Right lobe of liver (tissue), 6 donors: Measurements from ENCODE around the gene UFD1. TPM values are rescaled to one million over a fixed set of nuclear protein-coding genes. Genes with fewer than 3 reads are reported as not detected.

Source experiments
- ATAC-seq, 4 donors: fragments of 200-7000 bp; cut with Tn5 transposase; one replicate each; pipeline ENCODE4 v1.9.1; 2020; ENCODE audit warnings: mild to moderate bottlenecking in 4 of 4, moderate library complexity in 4 of 4
- DNase-seq, 3 donors: peaks; one replicate each; pipeline ENCODE4 v3.0.0-alpha.2; 2020
- H3K27ac ChIP-seq, 3 donors: fragments of 200-600 bp; one replicate each; pipeline ENCODE4 v1.8.0; 2022
- H3K27me3 ChIP-seq, 2 donors: fragments of 200-600 bp; one replicate each; pipeline ENCODE4 v1.8.0; 2022
- H3K36me3 ChIP-seq, 4 donors: fragments of 200-600 bp; sonication (generic) in 1 of 4; one replicate each; pipeline versions ENCODE4 v1.5.1 to v1.8.0; 2017 to 2022; ENCODE audit warnings: control low read depth in 1 of 4
- H3K4me1 ChIP-seq, 4 donors: fragments of 200-600 bp; sonication (generic) in 1 of 4; one replicate each; pipeline versions ENCODE4 v1.5.1 to v1.8.0; 2017 to 2022; ENCODE audit warnings: control low read depth in 1 of 4
- H3K4me3 ChIP-seq, 3 donors: fragments of 200-600 bp; one replicate each; pipeline ENCODE4 v1.8.0; 2022
- H3K9me3 ChIP-seq, 4 donors: fragments of 200-600 bp; sonication (generic) in 1 of 4; one replicate each; pipeline versions ENCODE4 v1.5.1 to v1.8.0; 2017 to 2022; ENCODE audit warnings: control low read depth in 1 of 4
- POLR2A ChIP-seq: fragments of 450-650 bp; IDR thresholded peaks from one replicate; pipeline ENCODE4 v1.6.1; 2017; ENCODE audit warnings: antibody characterized with exemption, mild to moderate bottlenecking
- WGBS: methylation state at CpG from one replicate; pipeline ENCODE4 v1.1.6; 2018; ENCODE audit warnings: low coverage, low lambda C conversion rate; ENCODE audit not compliant: insufficient coverage; ENCODE audit errors: missing lambda C conversion rate; 5-methylcytosine and 5-hydroxymethylcytosine counted together
- intact Hi-C, 2 donors: fragments of 100-400 bp; cut with DNase I; formaldehyde crosslinking; loops; one replicate each; pipeline versions ENCODE4 v1.11.2 to v1.14.1; 2022
- total RNA-seq, 6 experiments: library from RNA; depleted of rRNA in 2 of 6; stranded (reverse); fragments of >200 nt in 2 of 6; fragmentation: NEBNext Ultra II Directional in 3 of 6; extraction: Animal tissue kit (Norgen Biotek cat#: 25700) in 3 of 6; gene quantifications; one replicate each; pipeline versions ENCODE4 v1.1.0 to v1.2.4, GENCODE V29; 2016 to 2023
- TF ChIP-seq, protein P1 (sequence below), 4 donors: fragments of 200-600 bp in 3 of 4; fragments of 450-650 bp in 1 of 4; IDR thresholded peaks; one replicate each; pipeline versions ENCODE4 v1.5.1 to v1.8.0; 2016 to 2022; ENCODE audit warnings: antibody characterized with exemption in 4 of 4, mild to moderate bottlenecking in 2 of 4
- donor health status: DM: no; HTN: yes; CAD: no.
- donor health status: DM: no; HTN: no; CAD: no.
- donor health status: DM: no; HTN: no; CAD: no.
- donor health status: DM: no; HTN: yes; CAD: no.
- donor health status: DM: no; HTN: yes; CAD: no.

Gene UFD1
- total RNA-seq, 6 experiments from 2014 or later = 26.8 to 43.7 (median 32.1) TPM

DNA sequence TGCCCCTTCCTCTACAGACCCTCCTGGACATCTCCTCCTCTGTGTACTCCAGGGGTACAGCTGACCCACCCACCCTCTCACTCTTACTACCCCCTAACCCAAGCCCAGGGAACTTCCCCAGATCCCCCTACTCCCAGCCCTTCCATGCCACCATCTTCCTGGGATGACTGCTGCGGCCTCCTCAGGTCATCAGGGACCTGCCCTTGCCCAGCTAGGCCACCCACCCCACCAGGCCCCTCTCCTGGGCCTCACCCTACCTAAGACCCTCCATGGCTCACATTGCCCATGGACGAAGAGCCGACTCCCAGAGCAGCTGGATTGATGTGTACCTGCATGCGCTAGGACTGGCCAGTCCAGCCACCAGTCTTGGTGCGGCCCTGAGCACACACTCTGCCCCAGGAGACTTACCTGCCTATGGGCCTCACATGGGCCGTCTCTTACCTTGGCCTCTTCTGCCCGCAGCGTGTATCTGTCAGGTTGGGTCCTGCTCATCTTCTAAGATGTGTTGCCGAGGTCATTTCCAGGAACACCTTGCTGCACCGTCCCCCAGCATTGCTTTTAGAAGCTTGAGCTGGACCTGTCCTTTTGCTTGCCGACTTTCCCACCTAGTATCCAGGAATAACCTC lies 47.2 kb upstream of the UFD1 start:
- Histone ChIP-seq H3K4me1 (peaks cover 0 to 14% (median 2%) of the 10 kb centered on the region in 4 donors), H3K4me3 (no peak overlapping the region), H3K9me3 (no peaks in the 10 kb centered on the region), H3K27ac (no peak overlapping the region), H3K36me3 (no peaks in the 10 kb centered on the region), H3K27me3 (peaks cover 0 to 21% of the 10 kb centered on the region in 2 donors)
- ATAC-seq = no peak
- TF ChIP-seq POLR2A = no peak
- TF ChIP-seq, protein P1, sequence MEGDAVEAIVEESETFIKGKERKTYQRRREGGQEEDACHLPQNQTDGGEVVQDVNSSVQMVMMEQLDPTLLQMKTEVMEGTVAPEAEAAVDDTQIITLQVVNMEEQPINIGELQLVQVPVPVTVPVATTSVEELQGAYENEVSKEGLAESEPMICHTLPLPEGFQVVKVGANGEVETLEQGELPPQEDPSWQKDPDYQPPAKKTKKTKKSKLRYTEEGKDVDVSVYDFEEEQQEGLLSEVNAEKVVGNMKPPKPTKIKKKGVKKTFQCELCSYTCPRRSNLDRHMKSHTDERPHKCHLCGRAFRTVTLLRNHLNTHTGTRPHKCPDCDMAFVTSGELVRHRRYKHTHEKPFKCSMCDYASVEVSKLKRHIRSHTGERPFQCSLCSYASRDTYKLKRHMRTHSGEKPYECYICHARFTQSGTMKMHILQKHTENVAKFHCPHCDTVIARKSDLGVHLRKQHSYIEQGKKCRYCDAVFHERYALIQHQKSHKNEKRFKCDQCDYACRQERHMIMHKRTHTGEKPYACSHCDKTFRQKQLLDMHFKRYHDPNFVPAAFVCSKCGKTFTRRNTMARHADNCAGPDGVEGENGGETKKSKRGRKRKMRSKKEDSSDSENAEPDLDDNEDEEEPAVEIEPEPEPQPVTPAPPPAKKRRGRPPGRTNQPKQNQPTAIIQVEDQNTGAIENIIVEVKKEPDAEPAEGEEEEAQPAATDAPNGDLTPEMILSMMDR (IDR thresholded peaks at IDR 0.05) = no peak
- DNase-seq = peak in 1 of 3 donors; percentile 36
- WGBS = 100% methylated on average over 4 of the region's 11 CpGs
- intact Hi-C loops = no loop called here

DNA sequence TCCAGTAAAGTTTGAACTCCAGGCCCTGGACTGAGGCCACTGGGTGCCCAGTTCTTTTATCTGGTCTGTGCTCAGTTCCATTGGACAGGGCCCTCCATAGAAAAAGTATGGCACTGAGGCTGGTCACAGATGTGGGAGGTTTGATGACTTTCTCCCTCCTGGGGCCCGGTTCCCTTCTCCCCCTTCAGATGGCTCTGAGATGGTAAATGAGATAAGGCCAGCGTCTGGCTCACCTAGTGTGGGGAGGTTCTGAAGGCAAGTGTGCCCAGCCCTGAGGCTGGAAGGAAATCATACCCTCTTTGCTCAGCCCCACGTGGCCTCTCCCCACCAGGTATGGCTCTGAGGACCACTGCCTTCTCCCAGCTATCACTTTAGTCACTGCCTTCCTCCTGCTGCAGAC lies 46.7 kb upstream of the UFD1 start:
- H3K4me1 ChIP-seq = peaks cover 0 to 14% (median 2%) of the 10 kb centered on the region in 4 donors
- peak in 1 of 3 donors; percentile 27 for DNase-seq
- peaks cover 0 to 21% of the 10 kb centered on the region in 2 donors for H3K27me3 ChIP-seq
- H3K4me3 ChIP-seq = no peak overlapping the region
- 50% methylated on average over 1 of the region's 3 CpGs for WGBS
- no peak for ATAC-seq
- H3K9me3 ChIP-seq = no peaks in the 10 kb centered on the region
- intact Hi-C loops = no loop called here
- H3K27ac ChIP-seq = peak overlapping the region in 2 of 3 donors; percentile 51 to 77
- H3K36me3 ChIP-seq = no peaks in the 10 kb centered on the region
- TF ChIP-seq, protein P1 (IDR thresholded peaks at IDR 0.05) = no peak
- no peak for TF ChIP-seq POLR2A

DNA sequence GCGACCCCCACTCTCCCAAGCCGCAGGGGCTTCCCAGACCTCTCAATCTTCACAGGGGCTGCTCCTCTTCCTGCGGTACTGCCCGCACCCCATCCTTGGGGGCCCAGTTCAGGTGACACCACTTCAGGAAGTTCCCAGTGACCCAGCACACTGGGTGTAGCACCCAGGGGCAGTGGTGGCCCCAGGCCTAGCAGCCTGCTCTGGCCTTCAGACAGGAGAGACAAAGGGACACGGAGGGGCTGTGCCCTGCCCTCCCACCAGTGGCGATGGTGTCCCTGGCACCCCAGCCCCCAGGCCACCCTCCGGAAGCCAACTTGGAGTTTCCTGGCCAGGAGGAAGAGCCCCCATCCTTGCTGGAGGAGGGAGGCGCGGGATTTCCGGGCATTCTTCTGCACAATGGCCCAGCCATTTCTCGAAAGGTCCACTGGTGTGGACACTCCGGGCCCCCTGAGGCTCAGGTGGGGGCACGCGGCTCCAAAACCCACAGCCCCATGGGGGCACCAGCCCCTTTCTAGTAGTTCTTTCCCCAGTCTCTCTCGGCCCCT lies 46.2 kb upstream of the UFD1 start:
- Histone ChIP-seq H3K9me3 (no peaks in the 10 kb centered on the region), H3K27ac (peak overlapping the region; percentile 6 to 77 (median 51)), H3K36me3 (no peaks in the 10 kb centered on the region), H3K4me3 (peak overlapping the region; percentile 7 to 29 (median 14)), H3K4me1 (peaks cover 0 to 14% (median 2%) of the 10 kb centered on the region in 4 donors), H3K27me3 (peaks cover 0 to 21% of the 10 kb centered on the region in 2 donors)
- peak in 2 of 3 donors; percentile 53 to 56 for DNase-seq
- WGBS = 75% methylated on average over 2 of the region's 15 CpGs
- TF ChIP-seq, protein P1 (IDR thresholded peaks at IDR 0.05) = no peak
- no peak for TF ChIP-seq POLR2A
- ATAC-seq = peak; percentile 6 to 39 (median 22)
- intact Hi-C loops = no loop called here

DNA sequence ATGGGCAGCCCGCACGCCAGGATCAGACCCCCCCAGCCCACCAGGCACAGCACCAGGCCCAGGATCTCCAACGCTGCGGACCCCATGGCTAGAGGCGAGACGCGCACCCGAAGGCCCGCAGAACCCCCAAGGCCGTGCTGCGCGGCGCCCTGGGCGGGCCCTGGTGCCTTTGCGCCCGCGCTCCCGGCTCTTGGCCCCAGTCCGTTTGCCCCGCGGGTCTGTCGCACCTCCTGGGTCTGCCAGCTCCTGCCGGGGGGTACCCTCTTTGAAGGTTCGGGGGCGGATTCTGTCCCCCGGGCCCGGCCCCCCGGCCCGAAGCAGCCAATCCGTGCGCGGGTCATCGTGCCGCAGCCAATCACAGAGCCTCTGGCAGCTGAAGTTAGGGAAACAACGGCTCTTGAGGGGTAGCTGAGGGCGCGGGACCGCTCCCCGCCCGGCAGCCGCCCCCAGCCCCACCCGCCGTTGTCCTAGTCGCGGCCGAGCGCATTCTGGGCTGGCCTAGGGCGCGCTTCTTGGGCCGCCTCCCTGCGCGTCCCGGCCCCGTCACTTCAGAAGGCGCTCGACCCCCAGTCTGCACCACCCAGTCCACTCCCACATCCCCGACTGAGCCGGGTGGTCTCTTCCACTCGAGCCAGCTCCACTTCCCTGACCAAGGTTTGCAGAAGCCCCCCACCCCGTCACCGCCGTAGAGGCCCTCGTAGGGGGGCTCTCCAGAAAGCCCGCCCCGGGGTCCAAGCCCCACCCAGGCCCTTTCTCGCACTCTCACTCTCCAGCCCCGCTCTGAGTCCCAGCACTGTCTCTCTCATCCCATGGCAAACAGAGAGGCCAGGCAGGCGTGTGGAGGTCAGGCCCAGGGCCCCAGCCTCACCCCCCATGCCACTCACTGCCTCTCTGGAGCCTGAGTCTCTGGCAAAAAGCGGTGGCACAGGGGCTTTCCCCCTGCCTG lies 45.5 kb upstream of the UFD1 start, which contains the start of gene CLDN5:
Gene CLDN5 (minus strand): TSS at position 241 of the 946 bp plus-strand sequence. CDS start 155 bp downstream, at position 86.
- DNase-seq (peak in 2 of 3 donors; percentile 57 to 62), ATAC-seq (peak; percentile 60 to 64 (median 62))
- peak; percentile 35 for TF ChIP-seq POLR2A
- TF ChIP-seq, protein P1 (IDR thresholded peaks at IDR 0.05) = no peak
- Histone ChIP-seq H3K27ac (peak within 1 kb of the TSS; percentile 6 to 77 (median 51)), H3K9me3 (no peaks in the 10 kb centered on the region), H3K4me3 (peak within 1 kb of the TSS; percentile 29 to 40 (median 35)), H3K4me1 (peaks cover 0 to 14% (median 2%) of the 10 kb centered on the region in 4 donors), H3K36me3 (no peaks in the 10 kb centered on the region), H3K27me3 (peaks cover 0 to 21% of the 10 kb centered on the region in 2 donors)
- 13% methylated on average over 11 of the region's 69 CpGs for WGBS
- intact Hi-C loops = no loop called here
